Loucy (cell line): ENCODE results near the gene MYRIP.
"Not testable (repeated sequence)": the region's sequence is repeated elsewhere in the genome, so short reads cannot be mapped to it uniquely, and the experiment has no call there.

Experiments
- H2AFZ ChIP-seq: fragments of 200-600 bp; sonication (generic); 2 replicates; pipeline ENCODE4 v1.6.0; 2016; ENCODE audit warnings: antibody characterized with exemption, mild to moderate bottlenecking, low read length, moderate library complexity
- H3F3A ChIP-seq: fragments of 200-600 bp; 2 replicates; pipeline ENCODE4 v1.6.0; 2016; ENCODE audit warnings: antibody characterized with exemption, low read depth, mild to moderate bottlenecking
- H3K27me3 ChIP-seq: fragments of 200-600 bp; sonication (generic); 2 replicates; pipeline ENCODE4 v1.6.1; 2014; ENCODE audit warnings: low read length, mild to moderate bottlenecking; ENCODE audit not compliant: insufficient read depth, poor library complexity, severe bottlenecking
- H3K36me3 ChIP-seq: fragments of 200-600 bp; sonication (generic); 2 replicates; pipeline ENCODE4 v1.6.1; 2016; ENCODE audit warnings: low read length; ENCODE audit not compliant: insufficient read depth
- H3K4me1 ChIP-seq: fragments of 200-600 bp; sonication (generic); 2 replicates; pipeline ENCODE4 v1.5.1; 2014; ENCODE audit warnings: low read length, mild to moderate bottlenecking; ENCODE audit not compliant: insufficient read depth, poor library complexity, severe bottlenecking
- H3K4me2 ChIP-seq: fragments of 200-600 bp; sonication (generic); 2 replicates; pipeline ENCODE4 v1.6.0; 2014; ENCODE audit warnings: antibody characterized with exemption, low read length, low read depth, mild to moderate bottlenecking; ENCODE audit not compliant: poor library complexity, severe bottlenecking
- H3K4me3 ChIP-seq: fragments of 200-600 bp; sonication (generic); 2 replicates; pipeline ENCODE4 v1.5.1; 2014; ENCODE audit warnings: low read length, mild to moderate bottlenecking, mixed read lengths; ENCODE audit not compliant: poor library complexity, severe bottlenecking
- H3K79me2 ChIP-seq: fragments of 200-600 bp; sonication (generic); 2 replicates; pipeline ENCODE4 v1.6.1; 2014; ENCODE audit warnings: low read length; ENCODE audit not compliant: insufficient read depth
- H3K9ac ChIP-seq: fragments of 200-600 bp; sonication (generic); 2 replicates; pipeline ENCODE4 v1.6.0; 2014; ENCODE audit warnings: mild to moderate bottlenecking, low read depth, low read length, moderate library complexity; ENCODE audit not compliant: poor library complexity, severe bottlenecking
- H3K9me2 ChIP-seq: fragments of 200-600 bp; sonication (generic); replicated peaks from 2 replicates; pipeline ENCODE4 v1.6.1; 2016; ENCODE audit warnings: low read depth, low read length, mixed read lengths
- H3K9me3 ChIP-seq: fragments of 200-600 bp; sonication (generic); 2 replicates; pipeline ENCODE4 v1.6.1; 2014; ENCODE audit warnings: mild to moderate bottlenecking, antibody characterized with exemption, low read length, low read depth; ENCODE audit not compliant: insufficient read depth
- H4K20me1 ChIP-seq: fragments of 200-600 bp; sonication (generic); 2 replicates; pipeline ENCODE4 v1.6.0; 2014; ENCODE audit warnings: antibody characterized with exemption, low read length, mild to moderate bottlenecking; ENCODE audit not compliant: insufficient read depth, poor library complexity, severe bottlenecking
- CTCF ChIP-seq: fragments of 200-600 bp; sonication (generic); conservative IDR thresholded peaks from 2 replicates; pipeline ENCODE4 v1.5.1; 2014; ENCODE audit warnings: mild to moderate bottlenecking, antibody characterized with exemption, low read length
- EZH2phosphoT487 ChIP-seq: fragments of 200-600 bp; IDR thresholded peaks from 2 replicates; pipeline ENCODE4 v1.6.1; 2018; ENCODE audit warnings: antibody characterized with exemption, mild to moderate bottlenecking, moderate library complexity, borderline replicate concordance

The MYRIP gene

GRCh38 chr3:40268802-40269524 is 459.6 kb downstream of the MYRIP start:
- Histone ChIP-seq H3K4me3 (no peak overlapping the region), H3K9me3 (no peaks in the 10 kb centered on the region), H3F3A (no peaks in the 10 kb centered on the region), H3K4me1 (no peaks in the 10 kb centered on the region), H2AFZ (no peak overlapping the region), H3K4me2 (no peak overlapping the region), H3K9me2 (no peaks in the 10 kb centered on the region), H4K20me1 (no peaks in the 10 kb centered on the region), H3K79me2 (no peaks in the 10 kb centered on the region), H3K36me3 (no peaks in the 10 kb centered on the region), H3K9ac (no peak overlapping the region), H3K27me3 (no peaks in the 10 kb centered on the region)
- TF ChIP-seq EZH2phosphoT487 (no peak), CTCF (no peak)

GRCh38 chr3:40278791-40279190 is 469.4 kb downstream of the MYRIP start:
- Histone ChIP-seq H3K9ac (no peak overlapping the region), H3K4me2 (peak overlapping the region; percentile 1), H3K4me3 (no peak overlapping the region), H3K9me2 (no peaks in the 10 kb centered on the region), H3K79me2 (no peaks in the 10 kb centered on the region), H3K9me3 (no peaks in the 10 kb centered on the region), H3K36me3 (no peaks in the 10 kb centered on the region), H2AFZ (0 out of 2 replicates have a peak overlapping the region, but pooled peaks have one; percentile 3), H3F3A (no peaks in the 10 kb centered on the region), H3K4me1 (peaks cover 9% of the 10 kb centered on the region), H3K27me3 (no peaks in the 10 kb centered on the region), H4K20me1 (no peaks in the 10 kb centered on the region)
- no peak for TF ChIP-seq EZH2phosphoT487
- no peak for TF ChIP-seq CTCF

- no peaks in the 10 kb centered on the region for H3K27me3 ChIP-seq
- no peaks in the 10 kb centered on the region for H3K9me2 ChIP-seq
- H3K4me2 ChIP-seq = no peak overlapping the region
- H3F3A ChIP-seq = no peaks in the 10 kb centered on the region
- H3K4me3 ChIP-seq = no peak overlapping the region
- H3K9me3 ChIP-seq = no peaks in the 10 kb centered on the region
- H3K36me3 ChIP-seq = no peaks in the 10 kb centered on the region
- no peak overlapping the region for H2AFZ ChIP-seq
- TF ChIP-seq EZH2phosphoT487 = no peak
- TF ChIP-seq CTCF = no peak
- H3K9ac ChIP-seq = no peak overlapping the region
- H3K4me1 ChIP-seq = peaks cover 9% of the 10 kb centered on the region
- no peaks in the 10 kb centered on the region for H3K79me2 ChIP-seq
- H4K20me1 ChIP-seq = no peaks in the 10 kb centered on the region
These were observed 472.6 kb downstream of the MYRIP start for GRCh38 chr3:40281995-40282394.

GRCh38 chr3:40283057-40283456 is 473.6 kb downstream of the MYRIP start:
- H3F3A ChIP-seq, H4K20me1 ChIP-seq, H3K4me1 ChIP-seq, H3K9ac ChIP-seq, H3K4me3 ChIP-seq, H3K27me3 ChIP-seq, H2AFZ ChIP-seq, H3K9me2 ChIP-seq, H3K79me2 ChIP-seq, H3K4me2 ChIP-seq, H3K36me3 ChIP-seq, H3K9me3 ChIP-seq: not testable (repeated sequence)
